ENCODE results near the gene ADCY2. TPM values are rescaled to one million over a fixed set of nuclear protein-coding genes. Genes with fewer than 3 reads are reported as not detected.

Gene ADCY2
- total RNA-seq, 1 donor from 2014 or later: 0.95 TPM

- Mint-ChIP-seq H3K9me3 (ENCODE audit: low read depth) (no peaks in the 10 kb centered on the region), H3K27ac (ENCODE audit: unreplicated experiment) (no peak overlapping the region), H3K27me3 (ENCODE audit: low read depth) (peaks cover 25% of the 10 kb centered on the region), H3K36me3 (ENCODE audit: low read depth) (no peaks in the 10 kb centered on the region), H3K4me3 (ENCODE audit: unreplicated experiment) (no peak overlapping the region), H3K4me1 (ENCODE audit: low read depth) (no peaks in the 10 kb centered on the region)
- no peak for DNase-seq (ENCODE audit: low spot score)
- TF ChIP-seq, protein P1, sequence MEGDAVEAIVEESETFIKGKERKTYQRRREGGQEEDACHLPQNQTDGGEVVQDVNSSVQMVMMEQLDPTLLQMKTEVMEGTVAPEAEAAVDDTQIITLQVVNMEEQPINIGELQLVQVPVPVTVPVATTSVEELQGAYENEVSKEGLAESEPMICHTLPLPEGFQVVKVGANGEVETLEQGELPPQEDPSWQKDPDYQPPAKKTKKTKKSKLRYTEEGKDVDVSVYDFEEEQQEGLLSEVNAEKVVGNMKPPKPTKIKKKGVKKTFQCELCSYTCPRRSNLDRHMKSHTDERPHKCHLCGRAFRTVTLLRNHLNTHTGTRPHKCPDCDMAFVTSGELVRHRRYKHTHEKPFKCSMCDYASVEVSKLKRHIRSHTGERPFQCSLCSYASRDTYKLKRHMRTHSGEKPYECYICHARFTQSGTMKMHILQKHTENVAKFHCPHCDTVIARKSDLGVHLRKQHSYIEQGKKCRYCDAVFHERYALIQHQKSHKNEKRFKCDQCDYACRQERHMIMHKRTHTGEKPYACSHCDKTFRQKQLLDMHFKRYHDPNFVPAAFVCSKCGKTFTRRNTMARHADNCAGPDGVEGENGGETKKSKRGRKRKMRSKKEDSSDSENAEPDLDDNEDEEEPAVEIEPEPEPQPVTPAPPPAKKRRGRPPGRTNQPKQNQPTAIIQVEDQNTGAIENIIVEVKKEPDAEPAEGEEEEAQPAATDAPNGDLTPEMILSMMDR (IDR thresholded peaks at IDR 0.05): peak; percentile 98
Observed at GRCh38 chr5:7745882-7746610, 350.1 kb downstream of the ADCY2 start.

GRCh38 chr5:7747728-7748127 is 351.8 kb downstream of the ADCY2 start:
- Mint-ChIP-seq H3K4me1 (ENCODE audit: low read depth) (no peaks in the 10 kb centered on the region), H3K27me3 (ENCODE audit: low read depth) (peaks cover 30% of the 10 kb centered on the region), H3K4me3 (ENCODE audit: unreplicated experiment) (no peak overlapping the region), H3K9me3 (ENCODE audit: low read depth) (no peaks in the 10 kb centered on the region), H3K36me3 (ENCODE audit: low read depth) (no peaks in the 10 kb centered on the region), H3K27ac (ENCODE audit: unreplicated experiment) (no peak overlapping the region)
- DNase-seq (ENCODE audit: low spot score): no peak
- TF ChIP-seq, protein P1 (IDR thresholded peaks at IDR 0.05): no peak

DNA sequence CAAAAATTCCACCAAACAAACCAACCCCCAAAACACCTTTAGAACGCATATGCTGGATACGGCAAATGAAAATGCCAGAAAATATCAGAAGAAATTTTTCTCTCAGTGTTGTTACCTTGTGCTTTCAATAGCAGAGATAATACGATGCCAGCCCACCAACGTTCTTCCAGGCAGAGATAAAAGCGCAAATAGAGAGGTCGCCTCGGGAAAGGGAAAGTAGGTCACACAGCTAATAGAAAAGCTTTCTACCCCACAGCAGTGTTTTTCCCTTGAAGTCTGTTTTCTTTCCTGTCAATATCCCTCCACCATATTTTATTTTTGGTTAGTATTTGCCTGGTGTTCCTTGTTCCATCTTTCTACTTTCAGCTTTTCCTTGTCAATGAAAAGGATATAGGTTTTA is 353.7 kb downstream of the ADCY2 start:
- no peaks in the 10 kb centered on the region for H3K4me1 Mint-ChIP-seq (ENCODE audit: low read depth)
- no peaks in the 10 kb centered on the region for H3K9me3 Mint-ChIP-seq (ENCODE audit: low read depth)
- no peaks in the 10 kb centered on the region for H3K36me3 Mint-ChIP-seq (ENCODE audit: low read depth)
- H3K4me3 Mint-ChIP-seq (ENCODE audit: unreplicated experiment): no peak overlapping the region
- TF ChIP-seq, protein P1 (IDR thresholded peaks at IDR 0.05): no peak
- H3K27ac Mint-ChIP-seq (ENCODE audit: unreplicated experiment): no peak overlapping the region
- peaks cover 40% of the 10 kb centered on the region for H3K27me3 Mint-ChIP-seq (ENCODE audit: low read depth)
- no peak for DNase-seq (ENCODE audit: low spot score)

DNA sequence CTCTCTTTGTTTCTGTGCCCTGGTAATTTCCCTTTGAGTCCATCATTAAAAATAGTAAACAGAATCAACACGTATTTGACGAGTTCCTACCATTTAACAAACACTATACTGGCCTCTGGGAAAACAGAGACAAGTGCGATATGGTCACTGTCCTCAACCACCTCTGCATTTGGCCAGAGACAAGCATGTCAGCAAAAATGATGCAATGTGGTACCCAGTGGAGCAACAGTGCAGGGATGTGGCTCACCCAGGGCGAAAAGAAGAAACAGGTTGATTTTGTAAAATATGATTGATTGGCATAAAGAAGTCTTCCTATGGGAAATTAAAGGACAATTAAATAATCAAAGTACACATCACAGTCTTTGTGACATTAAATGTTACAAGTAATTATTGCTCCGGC is 355.9 kb downstream of the ADCY2 start:
- Mint-ChIP-seq H3K27me3 (ENCODE audit: low read depth) (peaks cover 52% of the 10 kb centered on the region), H3K9me3 (ENCODE audit: low read depth) (no peaks in the 10 kb centered on the region), H3K27ac (ENCODE audit: unreplicated experiment) (no peak overlapping the region), H3K4me3 (ENCODE audit: unreplicated experiment) (no peak overlapping the region), H3K36me3 (ENCODE audit: low read depth) (no peaks in the 10 kb centered on the region), H3K4me1 (ENCODE audit: low read depth) (no peaks in the 10 kb centered on the region)
- TF ChIP-seq, protein P1 (IDR thresholded peaks at IDR 0.05): no peak
- DNase-seq (ENCODE audit: low spot score): no peak

DNA sequence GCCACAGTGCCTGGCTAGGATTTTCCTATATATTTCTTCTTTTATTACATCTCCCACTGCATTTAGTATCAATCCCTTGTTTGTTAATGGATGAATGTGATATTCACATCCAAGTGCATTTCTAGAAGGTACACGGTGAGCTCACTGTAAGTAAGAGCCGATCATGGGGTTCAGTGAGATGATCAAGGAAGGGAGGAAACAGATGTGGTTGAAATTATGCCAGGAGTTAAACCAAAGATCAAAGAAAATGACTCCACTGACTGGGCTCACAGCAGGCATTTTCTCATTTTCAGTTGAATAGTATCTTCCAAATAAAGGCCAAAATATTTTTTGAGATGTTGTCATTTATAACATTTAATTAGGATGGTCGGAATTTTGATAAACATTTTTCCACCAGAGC is 357.2 kb downstream of the ADCY2 start:
- TF ChIP-seq, protein P1 (IDR thresholded peaks at IDR 0.05): no peak
- no peak for DNase-seq (ENCODE audit: low spot score)
- H3K4me3 Mint-ChIP-seq (ENCODE audit: unreplicated experiment): no peak overlapping the region
- H3K36me3 Mint-ChIP-seq (ENCODE audit: low read depth): no peaks in the 10 kb centered on the region
- H3K9me3 Mint-ChIP-seq (ENCODE audit: low read depth): no peaks in the 10 kb centered on the region
- no peak overlapping the region for H3K27ac Mint-ChIP-seq (ENCODE audit: unreplicated experiment)
- no peaks in the 10 kb centered on the region for H3K4me1 Mint-ChIP-seq (ENCODE audit: low read depth)
- H3K27me3 Mint-ChIP-seq (ENCODE audit: low read depth): peaks cover 51% of the 10 kb centered on the region

All from chondrocyte (in vitro differentiated cells).